GM12873 (cell line): ENCODE data around the gene ZNF555.

Source experiments
- CTCF ChIP-seq: IDR thresholded peaks from 2 replicates; pipeline ENCODE4 v1.5.1; 2012; ENCODE audit warnings: low read depth, mild to moderate bottlenecking, moderate library complexity, low read length, control low read depth; ENCODE audit not compliant: insufficient read depth; ENCODE audit errors: missing control alignments

Gene ZNF555

GRCh38 chr19:2810141-2811091, 30.9 kb upstream of the ZNF555 start:
- no peak for TF ChIP-seq CTCF

- no peak for TF ChIP-seq CTCF
Observed at GRCh38 chr19:2811221-2811722, 30.0 kb upstream of the ZNF555 start.

- no peak for TF ChIP-seq CTCF
Observed at GRCh38 chr19:2811735-2812413, 29.4 kb upstream of the ZNF555 start.

- TF ChIP-seq CTCF: no peak
Observed at GRCh38 chr19:2812414-2813234, 28.7 kb upstream of the ZNF555 start.

GRCh38 chr19:2813235-2814160, 27.8 kb upstream of the ZNF555 start:
- no peak for TF ChIP-seq CTCF

- TF ChIP-seq CTCF: no peak
Observed at GRCh38 chr19:2814426-2814825, 26.8 kb upstream of the ZNF555 start.
